Measurements from ENCODE around the gene DRD3. TPM values are rescaled to one million over a fixed set of nuclear protein-coding genes. Genes with fewer than 3 reads are reported as not detected.
A peak's percentile ranks its signal among the peaks of the same experiment; 100 is the strongest.

Gene DRD3
- total and polyA plus RNA-seq, 2 experiments from 2014 or later = 0.21 to 0.65 TPM

GRCh38 chr3:114154321-114154821 lies 24.5 kb downstream of the DRD3 start:
- Mint-ChIP-seq H3K4me1 (peaks cover 67% of the 10 kb centered on the region), H3K27ac (peak overlapping the region; percentile 93), H3K4me3 (peak overlapping the region; percentile 33; the same call in 2 of the 3 replicates), H3K36me3 (ENCODE audit: low read depth) (no peaks in the 10 kb centered on the region; the same call in 2 of the 3 replicates), H3K9me3 (no peaks in the 10 kb centered on the region; the same call in 2 of the 3 replicates), H3K27me3 (ENCODE audit: insufficient read depth, low read depth, poor library complexity) (peaks cover 11% of the 10 kb centered on the region)
- no peak overlapping the region for H2AFZ ChIP-seq
- TF ChIP-seq ZNF331 (CRISPR knock-in tag; IDR thresholded peaks at IDR 0.05; ENCODE audit: low read depth) (0 out of 2 replicates have a peak, but pooled peaks have one; percentile 10), REST (IDR thresholded peaks at IDR 0.05; ENCODE audit: unreplicated experiment) (no peak), POLR2AphosphoS5 (IDR thresholded peaks at IDR 0.05; ENCODE audit: low read depth) (peak; percentile 9; the same call in 1 of the 2 replicates), NANOG (IDR thresholded peaks at IDR 0.05; ENCODE audit: borderline replicate concordance) (peak; percentile 83)
- peaks cover 59% of the 10 kb centered on the region for H3K4me1 ChIP-seq (ENCODE audit: insufficient read depth)
- H3K27ac ChIP-seq (ENCODE audit: low read depth) = peak overlapping the region; percentile 82
- no peaks in the 10 kb centered on the region for H4K20me1 ChIP-seq (replicated peaks; ENCODE audit: insufficient read depth)
- no peaks in the 10 kb centered on the region for H3K27me3 ChIP-seq (ENCODE audit: insufficient read depth)
- DNase-seq (ENCODE audit: low spot score) (peak; percentile 81), ATAC-seq (peak; percentile 78)
- peaks cover 9% of the 10 kb centered on the region for H3K9me2 ChIP-seq (ENCODE audit: insufficient read depth)
- H3K4me3 ChIP-seq = peak overlapping the region; percentile 22; the same call in 1 of the 2 replicates
- H3K79me2 ChIP-seq (replicated peaks; ENCODE audit: insufficient read depth) = no peaks in the 10 kb centered on the region
- no peaks in the 10 kb centered on the region for H3K36me3 ChIP-seq (ENCODE audit: insufficient read depth)
- H3K4me2 ChIP-seq = peak overlapping the region; percentile 72
- peaks cover 15% of the 10 kb centered on the region; the same call in 1 of the 2 replicates for H3F3A ChIP-seq (replicated peaks; ENCODE audit: low read depth)

- H3K4me1 ChIP-seq (ENCODE audit: insufficient read depth) = peaks cover 48% of the 10 kb centered on the region
- peaks cover 8% of the 10 kb centered on the region for H3K9me2 ChIP-seq (ENCODE audit: insufficient read depth)
- DNase-seq (ENCODE audit: low spot score) (peak; percentile 96), ATAC-seq (peak; percentile 72)
- H3K9me3 Mint-ChIP-seq = no peaks in the 10 kb centered on the region; the same call in 2 of the 3 replicates
- no peak overlapping the region for H3K27ac ChIP-seq (ENCODE audit: low read depth)
- no peaks in the 10 kb centered on the region for H4K20me1 ChIP-seq (replicated peaks; ENCODE audit: insufficient read depth)
- H3K4me1 Mint-ChIP-seq = peaks cover 56% of the 10 kb centered on the region
- H3K27ac Mint-ChIP-seq = no peak overlapping the region
- no peaks in the 10 kb centered on the region for H3K36me3 ChIP-seq (ENCODE audit: insufficient read depth)
- no peaks in the 10 kb centered on the region for H3K79me2 ChIP-seq (replicated peaks; ENCODE audit: insufficient read depth)
- no peak overlapping the region for H2AFZ ChIP-seq
- peaks cover 15% of the 10 kb centered on the region; the same call in 1 of the 2 replicates for H3F3A ChIP-seq (replicated peaks; ENCODE audit: low read depth)
- peaks cover 9% of the 10 kb centered on the region for H3K27me3 Mint-ChIP-seq (ENCODE audit: insufficient read depth, low read depth, poor library complexity)
- H3K36me3 Mint-ChIP-seq (ENCODE audit: low read depth) = no peaks in the 10 kb centered on the region; the same call in 2 of the 3 replicates
- H3K4me3 Mint-ChIP-seq = peak overlapping the region; percentile 51
- H3K27me3 ChIP-seq (ENCODE audit: insufficient read depth) = no peaks in the 10 kb centered on the region
- H3K4me2 ChIP-seq = peak overlapping the region; percentile 72
- peak overlapping the region; percentile 40 for H3K4me3 ChIP-seq
- TF ChIP-seq ZNF462 (CRISPR knock-in tag; IDR thresholded peaks at IDR 0.05) (peak; percentile 78), EZH2 (IDR thresholded peaks at IDR 0.05; ENCODE audit: low read depth, unreplicated experiment) (no peak), EZH2phosphoT487 (IDR thresholded peaks at IDR 0.05; ENCODE audit: unreplicated experiment) (no peak)
Observed at GRCh38 chr3:114152519-114153151, 26.2 kb downstream of the DRD3 start.
